Astrocyte of the spinal cord (primary cell): ENCODE data around the gene MRPS2.

ENCODE experiments used
- DNase-seq: peaks from one replicate; pipeline ENCODE4 v3.0.0; 2011; ENCODE audit warnings: low read depth, low spot score
- H3K4me3 ChIP-seq: 2 replicates; pipeline ENCODE4 v1.5.1; 2011; ENCODE audit warnings: low read depth, mild to moderate bottlenecking, low read length, moderate library complexity
- in situ Hi-C: cut with HindIII; loops from 2 replicates; pipeline ENCODE4 v1.10.0; 2017; ENCODE audit warnings: low sequenced_read_pairs
- TF ChIP-seq, protein P1 (sequence below): IDR thresholded peaks from 2 replicates; pipeline ENCODE4 v1.5.1; 2012; ENCODE audit warnings: low read depth, mild to moderate bottlenecking, low read length, inconsistent platforms

Gene MRPS2

DNA sequence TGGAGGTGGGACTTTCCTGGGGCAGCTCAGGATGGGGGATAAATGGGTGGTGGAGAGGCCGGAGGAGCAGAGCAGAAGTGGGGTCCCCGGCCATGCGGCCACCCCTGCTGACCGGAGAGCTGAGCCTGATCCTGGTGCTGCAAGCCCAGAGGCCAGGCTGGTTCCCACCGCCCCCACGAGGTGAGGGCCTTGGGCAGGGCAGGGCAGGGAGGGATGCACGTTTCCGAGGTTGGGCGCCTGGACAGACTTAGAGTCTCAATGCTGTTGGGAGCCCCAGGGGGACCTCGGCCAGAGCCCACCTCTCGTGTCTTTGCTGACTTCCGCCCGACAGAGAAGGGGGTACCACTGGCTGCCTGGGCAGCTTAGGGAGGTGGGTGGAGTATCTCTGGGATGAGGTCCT, 51.0 kb downstream of the MRPS2 start:
- TF ChIP-seq, protein P1, sequence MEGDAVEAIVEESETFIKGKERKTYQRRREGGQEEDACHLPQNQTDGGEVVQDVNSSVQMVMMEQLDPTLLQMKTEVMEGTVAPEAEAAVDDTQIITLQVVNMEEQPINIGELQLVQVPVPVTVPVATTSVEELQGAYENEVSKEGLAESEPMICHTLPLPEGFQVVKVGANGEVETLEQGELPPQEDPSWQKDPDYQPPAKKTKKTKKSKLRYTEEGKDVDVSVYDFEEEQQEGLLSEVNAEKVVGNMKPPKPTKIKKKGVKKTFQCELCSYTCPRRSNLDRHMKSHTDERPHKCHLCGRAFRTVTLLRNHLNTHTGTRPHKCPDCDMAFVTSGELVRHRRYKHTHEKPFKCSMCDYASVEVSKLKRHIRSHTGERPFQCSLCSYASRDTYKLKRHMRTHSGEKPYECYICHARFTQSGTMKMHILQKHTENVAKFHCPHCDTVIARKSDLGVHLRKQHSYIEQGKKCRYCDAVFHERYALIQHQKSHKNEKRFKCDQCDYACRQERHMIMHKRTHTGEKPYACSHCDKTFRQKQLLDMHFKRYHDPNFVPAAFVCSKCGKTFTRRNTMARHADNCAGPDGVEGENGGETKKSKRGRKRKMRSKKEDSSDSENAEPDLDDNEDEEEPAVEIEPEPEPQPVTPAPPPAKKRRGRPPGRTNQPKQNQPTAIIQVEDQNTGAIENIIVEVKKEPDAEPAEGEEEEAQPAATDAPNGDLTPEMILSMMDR: no peak
- no peak for DNase-seq
- in situ Hi-C loops: no loop called here
- H3K4me3 ChIP-seq: no peak overlapping the region

- in situ Hi-C loops: no loop called here
- no peak for DNase-seq
- TF ChIP-seq, protein P1: no peak
- no peak overlapping the region for H3K4me3 ChIP-seq
These were observed 51.7 kb downstream of the MRPS2 start for GRCh38 chr9:135552021-135552697.

GRCh38 chr9:135552698-135553171, 52.3 kb downstream of the MRPS2 start:
- TF ChIP-seq, protein P1: no peak
- no peak for DNase-seq
- H3K4me3 ChIP-seq: no peak overlapping the region
- in situ Hi-C loops: no loop called here
